Stomach (tissue), 9 donors: ENCODE measurements around the gene DDN. TPM values are rescaled to one million over a fixed set of nuclear protein-coding genes. Genes with fewer than 3 reads are reported as not detected.

Source experiments
- DNase-seq, 2 donors: peaks; one replicate each; pipeline versions ENCODE4 v3.0.0 to v3.0.0-alpha.2; 2013 to 2019
- H3K27ac ChIP-seq, 5 donors: fragments of 200-600 bp in 4 of 5; sonication (generic) in 4 of 5; one replicate each; pipeline ENCODE4 v1.5.1; 2013 to 2019; ENCODE audit warnings: mild to moderate bottlenecking in 1 of 5, moderate library complexity in 1 of 5
- H3K27me3 ChIP-seq, 3 donors: fragments of 200-600 bp; sonication (generic); one replicate each; pipeline ENCODE4 v1.5.1; 2017 to 2019; ENCODE audit warnings: mixed run types in 1 of 3
- H3K36me3 ChIP-seq, 4 donors: fragments of 200-600 bp; sonication (generic); 1 replicate in 3 of 4; 2 replicates in 1 of 4; pipeline ENCODE4 v1.5.1; 2016 to 2019
- H3K4me1 ChIP-seq, 4 donors: fragments of 200-600 bp; sonication (generic); one replicate each; pipeline ENCODE4 v1.5.1; 2016 to 2019
- H3K4me3 ChIP-seq, 4 donors: fragments of 200-600 bp; sonication (generic) in 3 of 4; one replicate each; pipeline ENCODE4 v1.5.1; 2016 to 2019; ENCODE audit warnings: mild to moderate bottlenecking in 1 of 4
- H3K9me3 ChIP-seq, 4 donors: fragments of 200-600 bp; sonication (generic); one replicate each; pipeline ENCODE4 v1.5.1; 2016 to 2019
- CTCF ChIP-seq, 7 experiments: fragments of 450-650 bp in 4 of 7; fragments of 200-600 bp in 3 of 7; sonication (generic) in 3 of 7; IDR thresholded peaks; one replicate each; pipeline ENCODE4 v1.5.1; 2016 to 2019; ENCODE audit warnings: antibody characterized with exemption in 7 of 7, control low read depth in 2 of 7, mild to moderate bottlenecking in 1 of 7
- EP300 ChIP-seq: sonication (generic); formaldehyde crosslinking; IDR thresholded peaks from one replicate; pipeline ENCODE4 v1.6.1; 2017; ENCODE audit warnings: antibody characterized with exemption
- POLR2A ChIP-seq, 4 donors: fragments of 450-650 bp; IDR thresholded peaks; one replicate each; pipeline ENCODE4 v1.6.1; 2016; ENCODE audit warnings: antibody characterized with exemption in 4 of 4, control low read depth in 2 of 4, mild to moderate bottlenecking in 1 of 4, moderate library complexity in 1 of 4
- POLR2AphosphoS5 ChIP-seq, 3 donors: sonication (generic); formaldehyde crosslinking; IDR thresholded peaks; one replicate each; pipeline ENCODE4 v1.6.1; 2016; ENCODE audit warnings: antibody characterized with exemption in 3 of 3
- WGBS, 5 donors: extraction: QIAGEN DNeasy Blood & Tissue Kit in 3 of 5; methylation state at CpG; one replicate each; pipeline versions ENCODE4 v1.1.5 to v1.1.7; 2013 to 2018; 5-methylcytosine and 5-hydroxymethylcytosine counted together
- intact Hi-C: fragments of 100-400 bp; cut with DNase I; formaldehyde crosslinking; loops from one replicate; pipeline ENCODE4 v1.15.1; 2023; ENCODE audit warnings: low total_unique reads
- polyA plus RNA-seq, 3 donors: library from polyadenylated mRNA; stranded (reverse); fragments of 200-250 nt; gene quantifications; one replicate each; pipeline ENCODE4 v1.2.3, GENCODE V29; 2013
- total RNA-seq, 5 donors: library from RNA; depleted of rRNA; stranded (reverse); fragments of >200 nt; gene quantifications; one replicate each; pipeline versions ENCODE4 v1.1.0 to v1.2.3, GENCODE V29; 2014 to 2016
- donor health status: healthy with polysubstance abuse.
- donor health status: Bipolar disorder and iron deficiency.
- donor health status: healthy.

DDN gene
- total and polyA plus RNA-seq, 8 donors = 0.08 to 0.31 (median 0.19) TPM; not detected in 4

GRCh38 chr12:48986720-48987291, 12.4 kb downstream of the DDN start:
- Histone ChIP-seq H3K4me1 (peaks cover 0 to 7% (median 3%) of the 10 kb centered on the region in 4 donors), H3K27me3 (peaks cover 6 to 100% (median 66%) of the 10 kb centered on the region in 3 donors), H3K36me3 (no peaks in the 10 kb centered on the region), H3K9me3 (no peaks in the 10 kb centered on the region), H3K4me3 (no peak overlapping the region), H3K27ac (no peak overlapping the region)
- 55 to 61% (median 58%) methylated on average over 19 to 23 of the region's 23 CpGs for WGBS, 5 donors
- DNase-seq = no peak
- no peak for TF ChIP-seq EP300
- no peak for TF ChIP-seq CTCF (IDR thresholded peaks at IDR 0.05)
- TF ChIP-seq POLR2AphosphoS5 (IDR thresholded peaks at IDR 0.05) = no peak
- TF ChIP-seq POLR2A (IDR thresholded peaks at IDR 0.05) = no peak
- intact Hi-C loops = no loop called here

- WGBS, 5 donors = 66 to 77% (median 70%) methylated on average over 2 of the region's 2 CpGs
- intact Hi-C loops = no loop called here
- Histone ChIP-seq H3K27me3 (peaks cover 13 to 100% (median 71%) of the 10 kb centered on the region in 3 donors), H3K36me3 (no peaks in the 10 kb centered on the region), H3K9me3 (no peaks in the 10 kb centered on the region), H3K4me3 (no peak overlapping the region), H3K27ac (no peak overlapping the region), H3K4me1 (peaks cover 6 to 16% (median 12%) of the 10 kb centered on the region in 4 donors)
- no peak for TF ChIP-seq POLR2A (IDR thresholded peaks at IDR 0.05)
- no peak for TF ChIP-seq EP300
- no peak for TF ChIP-seq POLR2AphosphoS5 (IDR thresholded peaks at IDR 0.05)
- TF ChIP-seq CTCF (IDR thresholded peaks at IDR 0.05) = no peak
- no peak for DNase-seq
Measured at GRCh38 chr12:48985901-48986300, 13.3 kb downstream of the DDN start.

- Histone ChIP-seq H3K27ac (no peak overlapping the region), H3K4me1 (peaks cover 11 to 20% (median 16%) of the 10 kb centered on the region in 4 donors), H3K36me3 (no peaks in the 10 kb centered on the region), H3K4me3 (no peak overlapping the region), H3K9me3 (no peaks in the 10 kb centered on the region), H3K27me3 (peaks cover 17 to 100% (median 74%) of the 10 kb centered on the region in 3 donors)
- 17 to 30% (median 22%) methylated on average over 7 to 10 of the region's 10 CpGs for WGBS, 5 donors
- TF ChIP-seq POLR2A (IDR thresholded peaks at IDR 0.05) (no peak), POLR2AphosphoS5 (IDR thresholded peaks at IDR 0.05) (no peak), CTCF (IDR thresholded peaks at IDR 0.05) (no peak), EP300 (no peak)
- intact Hi-C loops = no loop called here
- DNase-seq = peak in 1 of 2 donors; percentile 45
Measured at GRCh38 chr12:48985475-48985897, 13.7 kb downstream of the DDN start.

- Histone ChIP-seq H3K4me3 (no peak overlapping the region), H3K36me3 (no peaks in the 10 kb centered on the region), H3K9me3 (no peaks in the 10 kb centered on the region), H3K27me3 (peaks cover 29 to 100% (median 83%) of the 10 kb centered on the region in 3 donors), H3K4me1 (peaks cover 39 to 47% (median 43%) of the 10 kb centered on the region in 4 donors), H3K27ac (no peak overlapping the region)
- TF ChIP-seq POLR2AphosphoS5 (IDR thresholded peaks at IDR 0.05) (no peak), EP300 (no peak), CTCF (IDR thresholded peaks at IDR 0.05) (no peak), POLR2A (IDR thresholded peaks at IDR 0.05) (no peak)
- 43 to 65% (median 47%) methylated on average over 6 of the region's 6 CpGs for WGBS, 5 donors
- intact Hi-C loops = no loop called here
- no peak for DNase-seq
Measured at GRCh38 chr12:48982397-48983080, 16.6 kb downstream of the DDN start.
